Right kidney (tissue), 1 donor: ENCODE data around the gene DPY19L3.
A peak's percentile ranks its signal among the peaks of the same experiment; 100 is the strongest.
"Not testable (repeated sequence)": the region's sequence is repeated elsewhere in the genome, so short reads cannot be mapped to it uniquely, and the experiment has no call there.

Experiments
- DNase-seq: peaks from one replicate; pipeline ENCODE4 v3.0.0-alpha.2; 2016

Gene DPY19L3

GRCh38 chr19:32392901-32393300 lies 12.7 kb upstream of the DPY19L3 start:
- no peak for DNase-seq

GRCh38 chr19:32396046-32396652 lies 9.4 kb upstream of the DPY19L3 start:
- no peak for DNase-seq

GRCh38 chr19:32397671-32398101 lies 7.9 kb upstream of the DPY19L3 start:
- peak; percentile 39 for DNase-seq

GRCh38 chr19:32401992-32402391 lies 3.6 kb upstream of the DPY19L3 start:
- DNase-seq = no peak

- no peak for DNase-seq
Observed at GRCh38 chr19:32403291-32403995, 2.1 kb upstream of the DPY19L3 start.

- DNase-seq = no peak
Observed at GRCh38 chr19:32404213-32404932, 1.2 kb upstream of the DPY19L3 start.

GRCh38 chr19:32404933-32405430 lies 588 bp upstream of the DPY19L3 start:
- DNase-seq = peak; percentile 97

- DNase-seq = peak; percentile 73
Observed at GRCh38 chr19:32406161-32407003, 812 bp downstream of the DPY19L3 start.

GRCh38 chr19:32407004-32407992 lies 1.7 kb downstream of the DPY19L3 start:
- DNase-seq = peak; percentile 35

GRCh38 chr19:32415246-32415645 lies 9.7 kb downstream of the DPY19L3 start:
- no peak for DNase-seq

GRCh38 chr19:32415669-32416068 lies 10.1 kb downstream of the DPY19L3 start:
- no peak for DNase-seq

GRCh38 chr19:32416749-32417456 lies 11.3 kb downstream of the DPY19L3 start:
- no peak for DNase-seq

GRCh38 chr19:32418155-32418554 lies 12.6 kb downstream of the DPY19L3 start:
- no peak for DNase-seq

- no peak for DNase-seq
Observed at GRCh38 chr19:32421589-32422361, 16.2 kb downstream of the DPY19L3 start.

GRCh38 chr19:32422435-32422834 lies 16.9 kb downstream of the DPY19L3 start:
- no peak for DNase-seq

GRCh38 chr19:32423944-32424343 lies 18.4 kb downstream of the DPY19L3 start:
- not testable (repeated sequence) for DNase-seq

- no peak for DNase-seq
Observed at GRCh38 chr19:32427536-32427935, 22.0 kb downstream of the DPY19L3 start.

- no peak for DNase-seq
Observed at GRCh38 chr19:32436692-32437091, 31.1 kb downstream of the DPY19L3 start.

- no peak for DNase-seq
Observed at GRCh38 chr19:32437096-32437495, 31.5 kb downstream of the DPY19L3 start.

GRCh38 chr19:32438751-32439150 lies 33.2 kb downstream of the DPY19L3 start:
- DNase-seq = no peak
